Measurements from ENCODE around the gene PGBD5. TPM values are rescaled to one million over a fixed set of nuclear protein-coding genes. Genes with fewer than 3 reads are reported as not detected.

The PGBD5 gene
- total RNA-seq, 6 experiments from 2014 or later, result 0.05 TPM; not detected in 5

- DNase-seq, result no peak
- Mint-ChIP-seq H3K4me3 (no peak overlapping the region), H3K27ac (no peak overlapping the region), H3K36me3 (ENCODE audit: low read depth) (peaks cover 9% of the 10 kb centered on the region; the same call in 1 of the 2 replicates), H3K9me3 (peaks cover 48% of the 10 kb centered on the region), H3K4me1 (ENCODE audit: low read depth) (no peaks in the 10 kb centered on the region), H3K27me3 (ENCODE audit: insufficient read depth) (no peaks in the 10 kb centered on the region; the same call in 1 of the 2 replicates)
- no peak for TF ChIP-seq CTCF (IDR thresholded peaks at IDR 0.05)
Observed at GRCh38 chr1:230381585-230381984, 44.5 kb downstream of the PGBD5 start.

- Mint-ChIP-seq H3K36me3 (ENCODE audit: low read depth) (peaks cover 9% of the 10 kb centered on the region; the same call in 1 of the 2 replicates), H3K27me3 (ENCODE audit: insufficient read depth) (no peaks in the 10 kb centered on the region; the same call in 1 of the 2 replicates), H3K27ac (no peak overlapping the region), H3K4me1 (ENCODE audit: low read depth) (no peaks in the 10 kb centered on the region), H3K9me3 (peaks cover 48% of the 10 kb centered on the region), H3K4me3 (no peak overlapping the region)
- DNase-seq, result no peak
- no peak for TF ChIP-seq CTCF (IDR thresholded peaks at IDR 0.05)
Observed at GRCh38 chr1:230381049-230381467, 45.1 kb downstream of the PGBD5 start.

GRCh38 chr1:230379928-230380327, 46.2 kb downstream of the PGBD5 start:
- H3K9me3 Mint-ChIP-seq, result peaks cover 51% of the 10 kb centered on the region
- no peak for TF ChIP-seq CTCF (IDR thresholded peaks at IDR 0.05)
- H3K36me3 Mint-ChIP-seq (ENCODE audit: low read depth), result peaks cover 9% of the 10 kb centered on the region; the same call in 1 of the 2 replicates
- H3K4me1 Mint-ChIP-seq (ENCODE audit: low read depth), result no peaks in the 10 kb centered on the region
- H3K27me3 Mint-ChIP-seq (ENCODE audit: insufficient read depth), result peaks cover under 1% of the 10 kb centered on the region; the same call in 1 of the 2 replicates
- H3K4me3 Mint-ChIP-seq, result no peak overlapping the region
- no peak for DNase-seq
- H3K27ac Mint-ChIP-seq, result no peak overlapping the region

GRCh38 chr1:230379462-230379861, 46.7 kb downstream of the PGBD5 start:
- no peak overlapping the region for H3K4me3 Mint-ChIP-seq
- H3K27ac Mint-ChIP-seq, result no peak overlapping the region
- peaks cover 4% of the 10 kb centered on the region for H3K27me3 Mint-ChIP-seq (ENCODE audit: insufficient read depth)
- no peak for TF ChIP-seq CTCF (IDR thresholded peaks at IDR 0.05)
- no peak for DNase-seq
- H3K9me3 Mint-ChIP-seq, result peaks cover 49% of the 10 kb centered on the region
- peaks cover 9% of the 10 kb centered on the region; the same call in 1 of the 2 replicates for H3K36me3 Mint-ChIP-seq (ENCODE audit: low read depth)
- H3K4me1 Mint-ChIP-seq (ENCODE audit: low read depth), result no peaks in the 10 kb centered on the region

- peaks cover 9% of the 10 kb centered on the region; the same call in 1 of the 2 replicates for H3K36me3 Mint-ChIP-seq (ENCODE audit: low read depth)
- no peak for TF ChIP-seq CTCF (IDR thresholded peaks at IDR 0.05)
- peaks cover 4% of the 10 kb centered on the region for H3K27me3 Mint-ChIP-seq (ENCODE audit: insufficient read depth)
- DNase-seq, result no peak
- peaks cover 37% of the 10 kb centered on the region for H3K9me3 Mint-ChIP-seq
- H3K27ac Mint-ChIP-seq, result no peak overlapping the region
- no peak overlapping the region for H3K4me3 Mint-ChIP-seq
- no peaks in the 10 kb centered on the region for H3K4me1 Mint-ChIP-seq (ENCODE audit: low read depth)
Observed at GRCh38 chr1:230377851-230378250, 48.3 kb downstream of the PGBD5 start.
